IMR-90 (cell line): ENCODE results near the gene SENP5. TPM values are rescaled to one million over a fixed set of nuclear protein-coding genes. Genes with fewer than 3 reads are reported as not detected.

Experiments
- ATAC-seq: fragments of 200-7000 bp; cut with Tn5 transposase; 2 replicates; pipeline ENCODE4 v1.9.1; 2020; ENCODE audit warnings: low read depth, mild to moderate bottlenecking, moderate library complexity
- BruUV-seq: library from RNA; stranded (reverse); fragments of 400-500 nt; replicated peaks from 2 replicates; lab custom pipeline; 2021; lab: Mats Ljungman, UMichigan
- CTCF ChIA-PET: fragments of 300-600 bp; formaldehyde crosslinking; extraction: SDS; loops from one replicate; lab custom pipeline; 2021; ENCODE audit warnings: antibody characterized with exemption; lab: Yijun Ruan, JAX
- POLR2A ChIA-PET: fragments of 300-600 bp; sonication (Branson Sonifier 250); formaldehyde crosslinking; loops from one replicate; lab custom pipeline; 2022; ENCODE audit warnings: antibody characterized with exemption; ENCODE audit not compliant: unreplicated experiment; lab: Charles Lee
- DNase-seq: peaks from one replicate; pipeline ENCODE4 v3.0.0; 2013
- H2AFZ ChIP-seq: replicated peaks from 2 replicates; pipeline ENCODE3; 2013; ENCODE audit warnings: low read length, mild to moderate bottlenecking; ENCODE audit not compliant: poor library complexity
- H2AK5ac ChIP-seq: 2 replicates; pipeline ENCODE4 v1.6.1; 2013; ENCODE audit warnings: low read depth, low read length, inconsistent platforms
- H2AK9ac ChIP-seq: replicated peaks from 2 replicates; pipeline ENCODE3; 2013; ENCODE audit warnings: mild to moderate bottlenecking, low read depth, low read length, moderate library complexity; ENCODE audit not compliant: poor library complexity
- H2BK120ac ChIP-seq: 2 replicates; pipeline ENCODE4 v1.6.1; 2013; ENCODE audit warnings: low read depth, low read length, inconsistent platforms
- H2BK15ac ChIP-seq: 3 replicates; pipeline ENCODE4 v1.6.1; 2013; ENCODE audit warnings: low read depth, low read length, inconsistent platforms
- H2BK20ac ChIP-seq: 2 replicates; pipeline ENCODE4 v1.6.1; 2013; ENCODE audit warnings: low read depth, mild to moderate bottlenecking, inconsistent platforms, low read length, moderate library complexity
- H2BK5ac ChIP-seq: 2 replicates; pipeline ENCODE4 v1.6.1; 2013; ENCODE audit warnings: mild to moderate bottlenecking, low read depth, low read length, inconsistent platforms; ENCODE audit not compliant: poor library complexity, severe bottlenecking
- H3K14ac ChIP-seq: replicated peaks from 2 replicates; pipeline ENCODE4 v1.6.1; 2013; ENCODE audit warnings: low read depth, low read length, inconsistent platforms
- H3K18ac ChIP-seq: 2 replicates; pipeline ENCODE4 v1.6.1; 2013; ENCODE audit warnings: low read depth, low read length, control low read depth
- H3K23ac ChIP-seq: 2 replicates; pipeline ENCODE4 v1.6.1; 2013; ENCODE audit warnings: low read depth, low read length, inconsistent platforms
- H3K27ac ChIP-seq: 2 replicates; pipeline ENCODE4 v1.5.1; 2013; ENCODE audit warnings: mild to moderate bottlenecking, control low read depth, low read length; ENCODE audit not compliant: insufficient read depth
- H3K27me3 ChIP-seq: 2 replicates; pipeline ENCODE4 v1.6.1; 2013; ENCODE audit warnings: low read length; ENCODE audit not compliant: control insufficient read depth, insufficient read depth
- H3K36me3 ChIP-seq: 2 replicates; pipeline ENCODE4 v1.6.1; 2013; ENCODE audit warnings: low read length, mixed read lengths; ENCODE audit not compliant: control insufficient read depth, insufficient read depth
- H3K4ac ChIP-seq: 2 replicates; pipeline ENCODE4 v1.6.1; 2013; ENCODE audit warnings: low read depth, low read length, inconsistent platforms
- H3K4me1 ChIP-seq: 2 replicates; pipeline ENCODE4 v1.6.1; 2013; ENCODE audit warnings: low read length, mixed read lengths; ENCODE audit not compliant: control insufficient read depth, insufficient read depth
- H3K4me2 ChIP-seq: 2 replicates; pipeline ENCODE4 v1.6.1; 2013; ENCODE audit warnings: low read depth, mild to moderate bottlenecking, control low read depth, low read length, moderate library complexity
- H3K4me3 ChIP-seq: 2 replicates; pipeline ENCODE4 v1.5.1; 2013; ENCODE audit warnings: low read depth, mild to moderate bottlenecking, control low read depth, low read length, moderate library complexity; ENCODE audit not compliant: insufficient read depth
- H3K56ac ChIP-seq: 2 replicates; pipeline ENCODE4 v1.6.1; 2013; ENCODE audit warnings: low read length, inconsistent platforms; ENCODE audit not compliant: insufficient read depth; ENCODE audit errors: extremely low read depth
- H3K79me1 ChIP-seq, 2 experiments: 2 replicates each; pipeline ENCODE4 v1.6.1; 2013; ENCODE audit warnings: low read length in 2 of 2, inconsistent platforms in 1 of 2, low read depth in 1 of 2
- H3K9ac ChIP-seq: 2 replicates; pipeline ENCODE4 v1.6.1; 2013; ENCODE audit warnings: low read depth, low read length, control low read depth
- H3K9me1 ChIP-seq: 2 replicates; pipeline ENCODE4 v1.6.1; 2013; ENCODE audit warnings: low read length, inconsistent platforms; ENCODE audit not compliant: insufficient read depth
- H3K9me3 ChIP-seq: 2 replicates; pipeline ENCODE4 v1.6.1; 2013; ENCODE audit warnings: low read length; ENCODE audit not compliant: control insufficient read depth, insufficient read depth
- H4K20me1 ChIP-seq: 2 replicates; pipeline ENCODE4 v1.6.1; 2013; ENCODE audit warnings: low read length, inconsistent platforms; ENCODE audit not compliant: insufficient read depth
- H4K5ac ChIP-seq: 2 replicates; pipeline ENCODE4 v1.6.1; 2013; ENCODE audit warnings: mild to moderate bottlenecking, low read depth, low read length, control low read depth
- H4K8ac ChIP-seq, 2 experiments: 2 replicates each; pipeline ENCODE4 v1.6.1; 2013; ENCODE audit warnings: low read depth in 2 of 2, low read length in 2 of 2, control low read depth in 1 of 2, inconsistent platforms in 1 of 2
- H4K91ac ChIP-seq: 2 replicates; pipeline ENCODE4 v1.6.1; 2013; ENCODE audit warnings: low read depth, low read length, inconsistent platforms; ENCODE audit not compliant: insufficient read depth
- BHLHE40 ChIP-seq: fragments of 150-350 bp; IDR thresholded peaks from 2 replicates; pipeline ENCODE4 v1.6.1; 2016; ENCODE audit warnings: mild to moderate bottlenecking, low read depth, low read length
- CEBPB ChIP-seq: IDR thresholded peaks from 2 replicates; pipeline ENCODE4 v1.6.1; 2012; ENCODE audit warnings: low read depth, low read length, improper control_type of control experiment
- CHD1 ChIP-seq: IDR thresholded peaks from 2 replicates; pipeline ENCODE4 v1.6.1; 2012; ENCODE audit warnings: low read depth, low read length, improper control_type of control experiment
- CTCF ChIP-seq: conservative IDR thresholded peaks from 2 replicates; pipeline ENCODE4 v1.5.1; 2012; ENCODE audit warnings: mild to moderate bottlenecking, low read depth, low read length, improper control_type of control experiment
- ELK1 ChIP-seq: fragments of 150-350 bp; IDR thresholded peaks from 2 replicates; pipeline ENCODE4 v1.6.1; 2016; ENCODE audit warnings: low read depth, mild to moderate bottlenecking, low read length, moderate library complexity, borderline replicate concordance
- FOS ChIP-seq: fragments of 150-350 bp; IDR thresholded peaks from 2 replicates; pipeline ENCODE4 v1.6.1; 2016; ENCODE audit warnings: low read depth, low read length
- MAFK ChIP-seq: IDR thresholded peaks from 2 replicates; pipeline ENCODE4 v1.6.1; 2012; ENCODE audit warnings: low read depth, low read length, improper control_type of control experiment
- MAZ ChIP-seq: IDR thresholded peaks from 2 replicates; pipeline ENCODE4 v1.6.1; 2012; ENCODE audit warnings: low read depth, mild to moderate bottlenecking, low read length, improper control_type of control experiment, moderate library complexity, borderline replicate concordance
- MXI1 ChIP-seq: IDR thresholded peaks from 2 replicates; pipeline ENCODE4 v1.6.1; 2012; ENCODE audit warnings: low read depth, mild to moderate bottlenecking, low read length, moderate library complexity, borderline replicate concordance
- NFE2L2 ChIP-seq: fragments of 150-350 bp; IDR thresholded peaks from 2 replicates; pipeline ENCODE4 v1.6.1; 2016; ENCODE audit warnings: low read depth, mild to moderate bottlenecking, low read length
- POLR2A ChIP-seq: IDR thresholded peaks from 2 replicates; pipeline ENCODE4 v1.6.1; 2012; ENCODE audit warnings: mild to moderate bottlenecking, low read depth, low read length
- RAD21 ChIP-seq: IDR thresholded peaks from 2 replicates; pipeline ENCODE4 v1.6.1; 2012; ENCODE audit warnings: low read length, improper control_type of control experiment
- RCOR1 ChIP-seq: IDR thresholded peaks from 2 replicates; pipeline ENCODE4 v1.6.1; 2012; ENCODE audit warnings: mild to moderate bottlenecking, low read length, improper control_type of control experiment; ENCODE audit not compliant: insufficient replicate concordance
- RFX5 ChIP-seq: IDR thresholded peaks from 2 replicates; pipeline ENCODE4 v1.8.0; 2012; ENCODE audit warnings: low read depth, mild to moderate bottlenecking, low read length, moderate library complexity
- SMC3 ChIP-seq: fragments of 150-350 bp; IDR thresholded peaks from 2 replicates; pipeline ENCODE4 v1.6.1; 2016; ENCODE audit warnings: low read depth, mild to moderate bottlenecking, antibody characterized with exemption, low read length, moderate library complexity
- WGBS, 2 experiments: methylation state at CpG; one replicate each; pipeline versions ENCODE4 v1.1.5 to v1.1.7; 2013; ENCODE audit warnings: missing lambda C conversion rate in 2 of 2; ENCODE audit not compliant: insufficient read length in 1 of 2; ENCODE audit errors: extremely low coverage in 2 of 2; 5-methylcytosine and 5-hydroxymethylcytosine counted together
- dilution Hi-C: fragments of 300-500 bp; cut with HindIII; formaldehyde crosslinking; loops from one replicate; pipeline ENCODE4 v1.14.3; 2018; ENCODE audit warnings: low sequenced_read_pairs; ENCODE audit not compliant: unreplicated experiment
- in situ Hi-C: fragments of 300-500 bp; cut with MboI; formaldehyde crosslinking; loops from 3 replicates; pipeline ENCODE4 v1.14.3; 2019; ENCODE audit warnings: low sequenced_read_pairs, inconsistent platforms, mixed read lengths
- intact Hi-C: fragments of 100-400 bp; cut with micrococcal nuclease; formaldehyde crosslinking; loops from 2 replicates; pipeline ENCODE4 v1.10.0; 2022
- polyA plus RNA-seq, 3 experiments: library from polyadenylated mRNA; depleted of rRNA; stranded (reverse); fragments of >200 nt; gene quantifications; 2 replicates each; pipeline ENCODE4 v1.2.3, GENCODE V29; 2012; ENCODE audit warnings: low replicate concordance in 1 of 3
- total RNA-seq: library from RNA; depleted of rRNA; stranded (reverse); fragments of >200 nt; gene quantifications from 2 replicates; pipeline ENCODE4 v1.2.3, GENCODE V29; 2012
- TF ChIP-seq, protein P1 (sequence below): fragments of 150-350 bp; IDR thresholded peaks from 2 replicates; pipeline ENCODE4 v1.6.1; 2017; ENCODE audit warnings: mild to moderate bottlenecking, antibody characterized with exemption, low read length, low read depth

Gene SENP5
- total and polyA plus RNA-seq, 2 of the 4 experiments (the other 2 are of a cell fraction) = 7.4 to 44.4 TPM

GRCh38 chr3:196886144-196886543 is 18.4 kb downstream of the SENP5 start:
- intact Hi-C loops = no loop called here
- no peak overlapping the region for H3K4ac ChIP-seq

More at GRCh38 chr3:196886144-196886543, 18.4 kb downstream of the SENP5 start:
- H2AFZ ChIP-seq = no peak overlapping the region
- no peak for DNase-seq
- no peak overlapping the region for H3K27ac ChIP-seq
- no peak overlapping the region for H2AK9ac ChIP-seq
- dilution Hi-C loops = no loop called here
- H3K18ac ChIP-seq = no peak overlapping the region
- H3K4me1 ChIP-seq = peaks cover 2% of the 10 kb centered on the region; the same call in 1 of the 2 replicates
- H3K56ac ChIP-seq = no peak overlapping the region
- no peak overlapping the region for H3K9ac ChIP-seq
- in situ Hi-C loops = no loop called here
- H3K27me3 ChIP-seq = no peaks in the 10 kb centered on the region
- ATAC-seq = no peak
- no peak overlapping the region for H2AK5ac ChIP-seq
- no peak overlapping the region for H3K4me2 ChIP-seq
- H3K9me3 ChIP-seq = no peaks in the 10 kb centered on the region
- TF ChIP-seq MXI1 (no peak), CEBPB (no peak), RAD21 (no peak), ELK1 (no peak), MAZ (no peak), SMC3 (no peak), RCOR1 (no peak), BHLHE40 (no peak), FOS (no peak), MAFK (no peak), CHD1 (no peak), CTCF (no peak), RFX5 (no peak), POLR2A (no peak), NFE2L2 (no peak)
- TF ChIP-seq, protein P1, sequence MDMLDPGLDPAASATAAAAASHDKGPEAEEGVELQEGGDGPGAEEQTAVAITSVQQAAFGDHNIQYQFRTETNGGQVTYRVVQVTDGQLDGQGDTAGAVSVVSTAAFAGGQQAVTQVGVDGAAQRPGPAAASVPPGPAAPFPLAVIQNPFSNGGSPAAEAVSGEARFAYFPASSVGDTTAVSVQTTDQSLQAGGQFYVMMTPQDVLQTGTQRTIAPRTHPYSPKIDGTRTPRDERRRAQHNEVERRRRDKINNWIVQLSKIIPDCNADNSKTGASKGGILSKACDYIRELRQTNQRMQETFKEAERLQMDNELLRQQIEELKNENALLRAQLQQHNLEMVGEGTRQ = no peak
- ChIA-PET POLR2A (no interaction called here), CTCF (interaction anchor here (0.6 kb wide), 1 partner anchor 8 kb away, joined by 4 read pairs; no protein-coding TSS in a partner anchor)
- H3K79me1 ChIP-seq = peaks cover 27 to 57% of the 10 kb centered on the region in 2 experiments
- BruUV-seq = no TSS peak
- no peak overlapping the region for H3K23ac ChIP-seq
- H2BK15ac ChIP-seq = no peak overlapping the region
- WGBS, 2 experiments = 100% methylated on average over 1 of the region's 4 CpGs; no CpG with 5 or more reads in 1 of the 2 experiments
- no peak overlapping the region for H3K14ac ChIP-seq
- H2BK120ac ChIP-seq = no peak overlapping the region
- no peak overlapping the region for H4K91ac ChIP-seq
- 0 out of 2 replicates have a peak, but pooled peaks cover 4% of the 10 kb centered on the region for H3K9me1 ChIP-seq
- no peak overlapping the region for H2BK5ac ChIP-seq
- no peak overlapping the region for H4K5ac ChIP-seq
- H4K20me1 ChIP-seq = peaks cover 31% of the 10 kb centered on the region
- peaks cover 18% of the 10 kb centered on the region for H3K36me3 ChIP-seq
- H2BK20ac ChIP-seq = no peak overlapping the region
- H4K8ac ChIP-seq = no peak overlapping the region
- no peak overlapping the region for H3K4me3 ChIP-seq
